GM12878 (cell line): Measurements from ENCODE around the gene METTL17. TPM values are rescaled to one million over a fixed set of nuclear protein-coding genes. Genes with fewer than 3 reads are reported as not detected.

ENCODE experiments used
- ATAC-seq: fragments of 200-7000 bp; cut with Tn5 transposase; 3 replicates; pipeline ENCODE4 v1.9.1; 2020; ENCODE audit warnings: mild to moderate bottlenecking, moderate library complexity
- BruUV-seq: library from RNA; stranded (reverse); fragments of 400-500 nt; replicated peaks from 2 replicates; lab custom pipeline; 2021; lab: Mats Ljungman, UMichigan
- CTCF ChIA-PET: fragments of 300-600 bp; sonication (Branson Sonifier 250); formaldehyde crosslinking; extraction: SDS; loops from one replicate; lab custom pipeline; 2021; ENCODE audit warnings: inconsistent platforms; lab: Yijun Ruan, JAX
- POLR2A ChIA-PET: fragments of 350-600 bp; formaldehyde crosslinking; extraction: SDS; loops from one replicate; lab custom pipeline; 2021; ENCODE audit warnings: inconsistent platforms; lab: Charles Lee
- RAD21 ChIA-PET: fragments of 300-600 bp; sonication (Branson Sonifier 250); formaldehyde crosslinking; loops from one replicate; lab custom pipeline; 2023; ENCODE audit warnings: antibody characterized with exemption; ENCODE audit not compliant: unreplicated experiment; lab: Charles Lee
- SMC1A ChIA-PET: fragments of 300-600 bp; sonication (Branson Sonifier 250); formaldehyde crosslinking; loops from one replicate; lab custom pipeline; 2023; ENCODE audit not compliant: unreplicated experiment, uncharacterized antibody; lab: Charles Lee
- DNase-seq: peaks from one replicate; pipeline ENCODE4 v3.0.0-alpha.2; 2011; ENCODE audit warnings: low read depth, low spot score
- FAIRE-seq: peaks from 3 replicates; lab custom pipeline; 2011; peaks lifted over from hg19 to GRCh38; lab: Jason Lieb, UNC
- H2AFZ ChIP-seq: 2 replicates; pipeline ENCODE4 v1.6.0; 2011; ENCODE audit warnings: low read depth, low read length, control low read depth; ENCODE audit not compliant: control insufficient read depth
- H3K27ac ChIP-seq: 2 replicates; pipeline ENCODE4 v1.5.1; 2011; ENCODE audit warnings: control low read depth; ENCODE audit not compliant: control insufficient read depth, insufficient read depth
- H3K27me3 ChIP-seq, 2 experiments: replicated peaks in 1 of 2; 2 replicates each; pipeline versions ENCODE4 v1.6.0 to v1.6.1; 2011; ENCODE audit warnings: low read length in 1 of 2; ENCODE audit not compliant: control insufficient read depth in 2 of 2, insufficient read depth in 2 of 2
- H3K36me3 ChIP-seq, 2 experiments: 2 replicates each; pipeline ENCODE4 v1.5.1; 2011; ENCODE audit warnings: low read length in 1 of 2; ENCODE audit not compliant: control insufficient read depth in 2 of 2, insufficient read depth in 2 of 2
- H3K4me1 ChIP-seq: 2 replicates; pipeline ENCODE4 v1.6.1; 2011; ENCODE audit warnings: mild to moderate bottlenecking, low read length, moderate library complexity, mixed read lengths; ENCODE audit not compliant: control insufficient read depth, insufficient read depth
- H3K4me2 ChIP-seq: 2 replicates; pipeline ENCODE4 v1.6.0; 2011; ENCODE audit warnings: control low read depth; ENCODE audit not compliant: control insufficient read depth, insufficient read depth
- H3K4me3 ChIP-seq: fragments of 200-600 bp; sonication (generic); 2 replicates; pipeline ENCODE4 v1.5.1; 2016
- H3K79me2 ChIP-seq: 2 replicates; pipeline ENCODE4 v1.6.0; 2011; ENCODE audit warnings: low read length; ENCODE audit not compliant: control insufficient read depth, insufficient read depth
- H3K9ac ChIP-seq: 2 replicates; pipeline ENCODE4 v1.8.0; 2011; ENCODE audit warnings: low read length, control low read depth, mixed read lengths; ENCODE audit not compliant: control insufficient read depth, insufficient read depth
- H3K9me3 ChIP-seq: replicated peaks from 3 replicates; pipeline ENCODE4 v1.5.1; 2011; ENCODE audit warnings: mild to moderate bottlenecking, low read length; ENCODE audit not compliant: control insufficient read depth, insufficient read depth
- H4K20me1 ChIP-seq: 2 replicates; pipeline ENCODE4 v1.6.0; 2011; ENCODE audit not compliant: control insufficient read depth, insufficient read depth
- CHD1 ChIP-seq: IDR thresholded peaks from 2 replicates; pipeline ENCODE4 v1.6.1; 2012; ENCODE audit warnings: low read depth, low read length, improper control_type of control experiment
- CHD4 ChIP-seq: fragments of 200-600 bp; sonication (generic); IDR thresholded peaks from 2 replicates; pipeline ENCODE4 v1.6.1; 2016; ENCODE audit warnings: mild to moderate bottlenecking
- CREB1 ChIP-seq: IDR thresholded peaks from 2 replicates; pipeline ENCODE4 v1.6.1; 2012; ENCODE audit warnings: low read depth, mild to moderate bottlenecking, inconsistent platforms
- NFYB ChIP-seq: IDR thresholded peaks from 2 replicates; pipeline ENCODE4 v1.6.1; 2011; ENCODE audit warnings: low read depth, mild to moderate bottlenecking, low read length, improper control_type of control experiment, moderate library complexity; ENCODE audit not compliant: insufficient read depth
- RFX5 ChIP-seq: IDR thresholded peaks from 2 replicates; pipeline ENCODE4 v1.6.1; 2011; ENCODE audit warnings: low read depth, low read length, improper control_type of control experiment
- SIN3A ChIP-seq: IDR thresholded peaks from 2 replicates; pipeline ENCODE4 v1.6.1; 2012; ENCODE audit warnings: low read depth, low read length, improper control_type of control experiment
- YBX1 ChIP-seq: fragments of 450-650 bp; IDR thresholded peaks from 2 replicates; pipeline ENCODE4 v1.6.1; 2016; ENCODE audit warnings: antibody characterized with exemption
- WGBS: methylation state at CpG from one replicate; pipeline ENCODE4 v1.1.6; 2016; ENCODE audit warnings: low lambda C conversion rate; ENCODE audit not compliant: insufficient replicate concordance, insufficient coverage; ENCODE audit errors: missing lambda C conversion rate; 5-methylcytosine and 5-hydroxymethylcytosine counted together
- in situ Hi-C: fragments of 300-500 bp; cut with MboI; formaldehyde crosslinking; loops from 9 replicates; pipeline ENCODE4 v1.14.3; 2018; ENCODE audit warnings: mixed read lengths
- intact Hi-C: fragments of 100-400 bp; cut with micrococcal nuclease; formaldehyde crosslinking; loops from one replicate; pipeline ENCODE4 v1.14.2; 2022; ENCODE audit not compliant: unreplicated experiment
- polyA plus RNA-seq, 11 experiments: library from polyadenylated mRNA; depleted of rRNA in 4 of 11; unstranded in 6 of 11; stranded (reverse) in 5 of 11; fragments of >200 nt; fragmentation: Nextera tagmentation in 4 of 11; fragmentation: Illumina TruSeq in 1 of 11; extraction: Ambion mirVana in 4 of 11; extraction: Trizol in 1 of 11; gene quantifications; 1 replicate in 1 of 11; 2 replicates in 10 of 11; pipeline versions ENCODE4 v1.2.1 to v1.2.3, GENCODE V29; 2011 to 2016; ENCODE audit warnings: inconsistent platforms in 2 of 11, missing spikeins in 2 of 11, low read depth in 1 of 11
- total RNA-seq, 4 experiments: library from RNA; depleted of rRNA in 3 of 4; stranded (reverse); fragments of >200 nt in 3 of 4; fragmentation: Illumina TruSeq in 1 of 4; extraction: Trizol in 1 of 4; gene quantifications; 2 replicates each; pipeline versions ENCODE4 v1.2.1 to v1.2.3, GENCODE V29; 2013 to 2021
- TF ChIP-seq, protein P1 (sequence below): IDR thresholded peaks from 2 replicates; pipeline ENCODE4 v1.6.1; 2012; ENCODE audit warnings: low read depth, low read length, improper control_type of control experiment

The METTL17 gene
- total and polyA plus RNA-seq, 10 of the 15 experiments (the other 5 are each of a cell fraction or from before 2014, with no cell fraction given), result 70.4 to 130 (median 97.5) TPM

DNA sequence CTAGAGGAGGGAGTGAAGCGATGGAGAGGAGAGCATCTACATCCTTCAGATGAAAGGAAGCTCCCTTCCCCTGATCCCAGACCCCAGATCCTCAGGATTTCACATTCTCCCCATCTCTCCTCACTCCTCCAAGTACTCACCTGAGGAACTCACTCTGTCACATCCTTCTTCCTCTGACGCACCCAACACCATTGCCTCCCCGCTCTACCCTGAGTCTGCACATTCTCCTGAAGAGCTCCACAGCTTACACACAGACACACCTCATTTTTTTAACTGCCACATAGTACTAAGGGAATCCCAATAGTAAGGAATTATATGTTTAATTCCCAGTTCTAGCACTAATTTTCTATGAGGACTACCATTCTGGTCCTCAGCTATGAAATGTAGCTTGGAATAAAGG, 16.3 kb upstream of the METTL17 start:
- Histone ChIP-seq H3K27ac (no peak overlapping the region), H3K79me2 (no peaks in the 10 kb centered on the region), H3K36me3 (no peaks in the 10 kb centered on the region), H3K4me3 (no peak overlapping the region), H3K4me2 (no peak overlapping the region), H3K27me3 (no peaks in the 10 kb centered on the region; a peak in 1 of 4 replicates), H2AFZ (no peak overlapping the region), H3K9ac (no peak overlapping the region), H4K20me1 (no peaks in the 10 kb centered on the region), H3K9me3 (no peaks in the 10 kb centered on the region), H3K4me1 (no peaks in the 10 kb centered on the region)
- ChIA-PET SMC1A (interaction anchor here (1.2 to 1.4 kb wide), 2 partner anchors 39 to 42 kb away, joined by 3 read pairs; no protein-coding TSS in a partner anchor), CTCF (interaction anchor here (0.6 to 5.2 kb wide), 11 partner anchors 13 to 455 kb away, joined by 3 to 61 read pairs (median 5); no protein-coding TSS in a partner anchor), POLR2A (interaction anchor here (0.5 kb wide), 1 partner anchor 24 kb away, joined by 5 read pairs; no protein-coding TSS in a partner anchor), RAD21 (interaction anchor here (1.0 to 1.6 kb wide), 2 partner anchors 273 to 279 kb away, joined by 3 read pairs; no protein-coding TSS in a partner anchor)
- in situ Hi-C loops (no loop called here), intact Hi-C loops (no loop called here)
- no TSS peak for BruUV-seq
- no peak for ATAC-seq
- DNase-seq, result no peak
- WGBS, result 58% methylated on average over 3 of the region's 3 CpGs
- TF ChIP-seq SIN3A (no peak), CHD1 (no peak), RFX5 (no peak), NFYB (no peak), CHD4 (no peak), YBX1 (no peak), CREB1 (no peak)
- TF ChIP-seq, protein P1, sequence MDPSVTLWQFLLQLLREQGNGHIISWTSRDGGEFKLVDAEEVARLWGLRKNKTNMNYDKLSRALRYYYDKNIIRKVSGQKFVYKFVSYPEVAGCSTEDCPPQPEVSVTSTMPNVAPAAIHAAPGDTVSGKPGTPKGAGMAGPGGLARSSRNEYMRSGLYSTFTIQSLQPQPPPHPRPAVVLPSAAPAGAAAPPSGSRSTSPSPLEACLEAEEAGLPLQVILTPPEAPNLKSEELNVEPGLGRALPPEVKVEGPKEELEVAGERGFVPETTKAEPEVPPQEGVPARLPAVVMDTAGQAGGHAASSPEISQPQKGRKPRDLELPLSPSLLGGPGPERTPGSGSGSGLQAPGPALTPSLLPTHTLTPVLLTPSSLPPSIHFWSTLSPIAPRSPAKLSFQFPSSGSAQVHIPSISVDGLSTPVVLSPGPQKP, result no peak
- no peak for FAIRE-seq
